Measurements from ENCODE around the gene ANKRD11.

Gene ANKRD11

DNA sequence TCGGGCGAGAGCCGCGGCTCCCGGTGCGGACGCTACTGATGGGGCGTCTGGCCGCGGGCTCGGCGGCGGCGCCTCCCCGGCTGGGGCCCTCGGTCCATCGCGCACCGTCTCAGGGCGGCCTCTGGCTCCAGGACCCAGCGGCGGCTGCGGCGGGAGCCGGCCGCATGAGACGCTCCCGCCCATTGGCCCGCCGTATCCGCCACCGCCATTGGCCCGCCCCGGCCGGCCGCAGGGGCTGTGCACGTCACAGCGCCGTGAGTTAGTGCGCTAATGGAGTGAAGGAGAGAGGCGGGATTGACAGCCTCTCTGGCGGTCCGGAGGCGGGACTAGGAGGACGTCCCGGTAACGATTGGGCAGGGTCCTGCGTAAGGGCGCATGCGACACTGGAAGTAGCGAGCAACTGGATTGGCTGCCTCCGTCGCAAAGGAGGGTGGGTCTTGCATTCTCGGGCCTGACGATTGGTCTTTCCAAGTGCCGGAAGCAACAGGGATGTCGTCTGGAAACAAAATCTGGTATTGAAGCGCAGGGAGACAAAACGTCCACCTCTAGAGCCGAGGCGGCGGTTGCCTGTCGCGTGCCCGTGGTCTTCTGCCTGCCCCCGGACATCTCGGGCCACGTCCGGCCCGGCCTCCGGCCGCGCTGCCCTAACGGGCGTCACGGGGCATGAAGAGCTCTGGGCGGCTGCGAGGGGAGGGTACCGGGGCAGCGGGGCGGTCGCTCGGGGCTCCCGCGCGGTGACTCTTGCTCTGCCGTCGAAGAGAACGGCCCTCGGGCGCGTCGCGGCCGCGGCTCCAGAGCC is at the start of gene ANKRD11:
Gene ANKRD11 (minus strand): TSS at position 123 of the 799 bp plus-strand sequence. CDS start 173,542 bp downstream, outside the sequence.
- DNase-seq (ENCODE audit: low spot score), result peak; percentile 98

GRCh38 chr16:89538286-89538685 is 47.9 kb upstream of the ANKRD11 start:
- no peak for DNase-seq (ENCODE audit: low spot score)

DNA sequence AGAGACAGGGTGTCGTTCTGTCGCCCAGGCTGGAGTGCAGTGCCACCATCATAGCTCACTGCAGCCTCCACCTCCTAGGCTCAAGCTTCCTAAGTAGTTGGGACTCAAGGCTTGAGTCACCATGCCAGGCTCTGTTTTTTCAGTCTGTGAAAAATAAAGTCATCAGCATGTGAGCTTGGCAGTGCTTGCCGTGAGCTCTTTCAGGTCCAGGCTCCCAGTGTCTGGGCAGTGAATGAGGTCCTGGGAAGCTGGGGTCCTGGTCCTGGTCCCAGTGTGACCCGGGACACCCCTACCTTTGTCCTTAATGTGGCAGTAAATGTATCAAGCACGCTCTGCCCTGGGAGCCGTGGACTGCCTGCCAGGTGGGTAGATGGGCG is 47.2 kb upstream of the ANKRD11 start:
- no peak for DNase-seq (ENCODE audit: low spot score)

GRCh38 chr16:89536886-89537548 is 46.7 kb upstream of the ANKRD11 start:
- no peak for DNase-seq (ENCODE audit: low spot score)

- DNase-seq (ENCODE audit: low spot score), result no peak
Measured at GRCh38 chr16:89536371-89536770, 46.0 kb upstream of the ANKRD11 start.

- DNase-seq (ENCODE audit: low spot score), result no peak
Measured at GRCh38 chr16:89534252-89534756, 43.9 kb upstream of the ANKRD11 start.

DNA sequence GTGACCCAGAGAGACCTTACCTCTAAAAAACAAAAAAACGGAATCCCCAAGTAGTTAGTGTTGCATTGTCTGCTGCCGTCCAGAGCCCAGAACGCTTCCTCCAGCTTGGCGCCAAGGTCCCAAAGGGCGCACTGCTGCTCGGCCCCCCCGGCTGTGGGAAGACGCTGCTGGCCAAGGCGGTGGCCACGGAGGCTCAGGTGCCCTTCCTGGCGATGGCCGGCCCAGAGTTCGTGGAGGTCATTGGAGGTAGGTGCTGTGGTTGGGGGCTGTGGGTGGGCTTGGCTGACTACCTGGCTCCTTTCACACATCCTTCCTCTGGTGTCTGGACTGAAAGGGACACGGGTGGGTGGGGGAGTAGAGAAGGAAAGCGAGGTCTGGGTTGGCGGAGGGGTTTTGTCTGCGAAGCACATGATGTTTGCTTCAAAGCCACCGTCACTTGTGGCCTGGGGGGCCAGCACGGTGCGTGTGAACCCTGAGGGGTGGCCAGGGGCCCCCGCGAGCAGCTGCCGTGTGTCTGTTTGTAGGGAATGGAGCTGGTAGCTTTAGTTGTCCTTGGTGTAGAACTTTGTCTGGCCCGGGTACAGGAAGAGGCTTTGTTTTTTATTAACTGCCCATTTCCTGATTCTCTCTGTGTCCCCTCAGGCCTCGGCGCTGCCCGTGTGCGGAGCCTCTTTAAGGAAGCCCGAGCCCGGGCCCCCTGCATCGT is 41.6 kb upstream of the ANKRD11 start:
- DNase-seq (ENCODE audit: low spot score), result no peak

GRCh38 chr16:89530401-89531381 is 40.3 kb upstream of the ANKRD11 start:
- no peak for DNase-seq (ENCODE audit: low spot score)

DNA sequence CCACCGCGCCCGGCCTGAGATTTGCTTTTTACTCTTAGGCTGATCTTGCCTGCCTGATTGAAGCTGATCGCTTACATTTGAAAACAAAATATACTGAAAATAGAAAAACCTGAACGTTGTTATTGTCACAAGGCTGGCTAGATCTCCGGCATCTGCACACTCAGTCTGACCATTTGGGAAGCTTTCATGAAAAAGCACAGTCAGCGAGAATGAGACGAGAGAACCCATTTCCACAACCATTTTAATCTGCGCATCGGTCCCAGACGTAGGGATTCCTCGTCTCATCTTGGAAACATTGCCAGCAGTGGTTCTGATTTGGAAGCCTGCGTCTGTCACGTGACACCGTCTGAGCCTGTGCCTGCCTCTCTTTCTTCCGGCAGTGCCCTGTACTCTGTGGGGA is 38.7 kb upstream of the ANKRD11 start:
- no peak for DNase-seq (ENCODE audit: low spot score)

DNA sequence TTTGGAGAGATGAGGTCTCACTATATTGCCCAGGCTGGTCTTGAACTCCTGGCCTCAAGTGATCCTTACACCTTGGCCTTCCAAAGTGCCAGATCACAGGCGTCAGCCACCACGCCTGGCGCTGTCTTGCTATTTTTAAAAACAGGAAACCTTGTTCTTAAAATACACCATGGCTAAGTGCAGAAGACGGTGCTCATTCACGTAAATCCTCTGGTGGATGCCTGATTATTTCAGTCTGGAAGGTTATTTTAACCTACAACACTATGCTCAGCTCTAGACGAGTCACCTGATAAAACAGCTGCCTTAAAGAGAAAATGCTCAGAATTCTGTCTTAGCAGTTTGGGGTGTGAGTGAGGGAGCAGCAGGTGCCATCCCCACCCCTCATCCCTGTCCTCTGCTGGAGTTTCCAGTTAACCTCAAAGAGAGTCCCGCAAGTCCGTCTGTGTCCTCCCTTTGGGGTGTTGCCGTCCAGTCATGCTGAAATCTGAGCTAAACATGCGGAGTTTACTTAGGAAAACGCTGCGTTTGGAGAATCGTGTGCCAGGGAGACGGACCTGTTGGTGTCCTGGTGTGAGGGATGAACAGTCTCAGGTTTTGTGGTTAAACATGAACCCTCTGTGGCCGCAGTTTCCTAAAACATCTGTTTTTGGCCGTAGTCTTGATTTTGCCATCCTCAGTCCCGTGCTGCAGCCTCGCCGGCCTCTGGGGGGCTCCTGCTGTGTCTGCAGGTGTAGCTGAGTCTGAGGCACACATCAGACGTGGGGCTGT is 35.0 kb upstream of the ANKRD11 start:
- no peak for DNase-seq (ENCODE audit: low spot score)

DNA sequence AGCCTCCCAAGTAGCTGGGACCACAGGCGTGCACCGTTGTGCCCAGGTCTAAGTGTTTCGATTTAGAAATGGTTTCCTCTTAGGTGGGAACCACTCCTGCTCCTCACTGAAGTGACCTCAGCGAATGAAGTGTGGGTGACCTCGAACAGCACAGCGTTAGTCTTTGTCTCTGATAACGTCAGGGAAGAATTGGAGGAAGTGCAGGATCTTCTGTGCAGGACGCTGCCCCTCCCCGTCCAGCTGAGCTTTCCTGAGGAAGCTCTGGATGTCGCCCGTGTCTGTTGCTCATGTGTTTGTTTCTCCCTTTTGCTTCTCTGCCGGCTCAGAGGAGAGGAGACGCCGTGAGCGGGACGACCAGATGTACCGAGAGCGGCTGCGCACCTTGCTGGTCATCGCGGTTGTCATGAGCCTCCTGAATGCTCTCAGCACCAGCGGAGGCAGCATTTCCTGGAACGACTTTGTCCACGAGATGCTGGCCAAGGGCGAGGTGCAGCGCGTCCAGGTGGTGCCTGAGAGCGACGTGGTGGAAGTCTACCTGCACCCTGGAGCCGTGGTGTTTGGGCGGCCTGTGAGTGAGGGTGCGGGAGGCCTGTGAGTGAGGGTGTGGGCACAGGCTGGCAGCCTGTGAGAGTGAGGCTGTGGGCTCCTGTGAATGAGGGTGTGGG is 33.5 kb upstream of the ANKRD11 start:
- DNase-seq (ENCODE audit: low spot score), result no peak

GRCh38 chr16:89522287-89522686 is 31.9 kb upstream of the ANKRD11 start:
- DNase-seq (ENCODE audit: low spot score), result no peak

GRCh38 chr16:89519881-89520280 is 29.5 kb upstream of the ANKRD11 start:
- DNase-seq (ENCODE audit: low spot score), result no peak

- no peak for DNase-seq (ENCODE audit: low spot score)
Measured at GRCh38 chr16:89517128-89517527, 26.8 kb upstream of the ANKRD11 start.

DNA sequence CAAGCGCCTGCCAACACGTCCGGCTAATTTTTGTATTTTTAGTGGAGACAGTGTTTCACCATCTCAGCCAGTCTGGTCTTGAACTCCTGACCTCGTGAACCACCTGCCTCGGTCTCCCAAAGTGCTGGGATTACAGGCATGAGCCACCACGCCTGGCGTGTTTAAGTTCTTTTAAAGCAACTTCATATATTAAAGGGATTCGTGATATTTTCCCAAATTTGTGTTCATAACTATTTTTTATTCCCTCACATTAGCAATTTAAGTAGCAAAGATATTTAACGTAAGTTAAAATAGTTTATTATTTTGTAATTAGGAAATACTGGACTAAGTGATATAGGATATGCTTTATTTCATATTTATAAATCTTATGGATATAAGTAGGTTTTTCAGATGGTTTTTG is 22.1 kb upstream of the ANKRD11 start:
- no peak for DNase-seq (ENCODE audit: low spot score)

DNA sequence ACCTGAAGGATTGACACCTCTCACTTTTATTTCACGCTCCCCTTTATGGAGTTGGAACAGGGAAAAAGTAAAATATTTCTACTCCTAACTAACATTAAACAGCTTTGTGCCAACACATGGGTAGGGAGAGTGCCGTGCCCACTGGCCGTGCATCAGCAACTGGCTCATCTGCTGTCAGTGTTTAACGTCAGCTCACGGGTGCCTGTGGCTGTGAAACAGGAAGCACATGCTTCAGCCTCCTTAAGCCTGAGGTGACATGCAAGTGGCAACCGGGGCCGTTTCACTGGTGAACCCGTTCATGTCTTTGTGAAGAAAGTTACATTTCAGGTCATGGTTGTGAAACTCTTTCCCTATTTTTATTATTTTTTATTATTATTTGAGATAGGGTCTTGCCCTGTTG is 21.0 kb upstream of the ANKRD11 start:
- DNase-seq (ENCODE audit: low spot score), result no peak

DNA sequence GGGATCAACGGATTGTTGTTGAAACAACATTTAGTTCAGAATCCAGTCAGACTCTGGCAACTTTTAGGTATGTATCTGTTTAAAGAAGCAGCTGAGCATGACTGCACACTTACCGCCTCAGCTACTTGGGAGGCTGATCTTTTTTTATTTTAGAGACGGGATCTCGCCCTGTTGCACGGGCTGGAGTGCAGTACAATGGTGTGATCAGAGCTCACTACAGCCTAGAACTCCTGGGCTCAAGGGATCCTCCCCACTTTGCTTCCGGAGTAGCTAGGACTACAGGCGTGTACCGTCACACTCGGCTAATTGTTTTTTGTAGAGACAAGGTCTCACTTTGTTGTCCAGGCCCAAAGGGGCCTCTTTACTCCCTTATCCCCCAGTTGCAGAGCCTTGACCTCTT is 20.2 kb upstream of the ANKRD11 start:
- DNase-seq (ENCODE audit: low spot score), result no peak

GRCh38 chr16:89507834-89508590 is 17.7 kb upstream of the ANKRD11 start, which contains the start of gene SPG7:
TSS of gene SPG7 (plus strand) at chr16:89508403. CDS start at chr16:89508418, 15 bp downstream.
- DNase-seq (ENCODE audit: low spot score), result peak; percentile 64

- peak; percentile 5 for DNase-seq (ENCODE audit: low spot score)
Measured at GRCh38 chr16:89507214-89507833, 17.0 kb upstream of the ANKRD11 start.
